HCT116 (cell line): Measurements from ENCODE around the gene FERMT3. TPM values are rescaled to one million over a fixed set of nuclear protein-coding genes. Genes with fewer than 3 reads are reported as not detected.
A peak's percentile ranks its signal among the peaks of the same experiment; 100 is the strongest.

Source experiments
- ATAC-seq: fragments of 200-7000 bp; cut with Tn5 transposase; 2 replicates; pipeline ENCODE4 v1.9.1; 2020; ENCODE audit warnings: mild to moderate bottlenecking, moderate library complexity
- BruUV-seq: library from RNA; stranded (reverse); fragments of 400-500 nt; replicated peaks from 2 replicates; lab custom pipeline; 2021; lab: Mats Ljungman, UMichigan
- CTCF ChIA-PET: fragments of 300-600 bp; sonication (Branson Sonifier 250); formaldehyde crosslinking; loops from one replicate; lab custom pipeline; 2021; ENCODE audit warnings: antibody characterized with exemption; lab: Charles Lee
- POLR2A ChIA-PET: fragments of 300-600, 350-600 bp; sonication (Branson Sonifier 250); formaldehyde crosslinking; loops from one replicate; lab custom pipeline; 2021; ENCODE audit warnings: antibody characterized with exemption; lab: Charles Lee
- RAD21 ChIA-PET, 2 experiments: fragments of 300-600 bp; sonication (Branson Sonifier 250); formaldehyde crosslinking; loops; one replicate each; lab custom pipeline; 2023; ENCODE audit warnings: low total read pairs in 2 of 2; ENCODE audit not compliant: uncharacterized antibody in 2 of 2, unreplicated experiment in 2 of 2, low non-redundant PET in 1 of 2; lab: Charles Lee
- DNase-seq: peaks from one replicate; pipeline ENCODE4 v3.0.0-alpha.2; 2010; ENCODE audit warnings: low read depth, low spot score
- H2AFZ ChIP-seq: fragments of 200-600 bp; shearing (Covaris generic), sonication (generic); 2 replicates; pipeline ENCODE4 v1.6.1; 2017; ENCODE audit warnings: low read depth, mixed run types, mixed read lengths, antibody characterized with exemption, low read length; ENCODE audit not compliant: poor library complexity, severe bottlenecking
- H3K27ac ChIP-seq: 2 replicates; pipeline ENCODE4 v1.5.1; 2012; ENCODE audit warnings: low read depth, low read length
- H3K27me3 ChIP-seq: fragments of 200-600 bp; sonication (generic); 2 replicates; pipeline ENCODE4 v1.6.1; 2016; ENCODE audit warnings: mixed run types, low read length, mixed read lengths; ENCODE audit not compliant: insufficient read depth
- H3K36me3 ChIP-seq, 2 experiments: fragments of 200-500 bp in 1 of 2; fragments of 200-600 bp in 1 of 2; sonication (Bioruptor generic) in 1 of 2; sonication (generic) in 1 of 2; 2 replicates each; pipeline versions ENCODE4 v1.5.1 to v1.6.1; 2014 to 2016; ENCODE audit warnings: low read length in 2 of 2, inconsistent platforms in 1 of 2, mixed read lengths in 1 of 2, mixed run types in 1 of 2; ENCODE audit not compliant: insufficient read depth in 2 of 2, control insufficient read depth in 1 of 2
- H3K4me1 ChIP-seq, 2 experiments: fragments of 200-600 bp in 1 of 2; sonication (generic) in 1 of 2; 2 replicates each; pipeline versions ENCODE4 v1.5.1 to v1.6.1; 2012 to 2017; ENCODE audit warnings: low read length in 2 of 2, inconsistent platforms in 1 of 2, mild to moderate bottlenecking in 1 of 2, mixed read lengths in 1 of 2, mixed run types in 1 of 2, moderate library complexity in 1 of 2; ENCODE audit not compliant: insufficient read depth in 2 of 2, control insufficient read depth in 1 of 2
- H3K4me2 ChIP-seq: fragments of 200-600 bp; sonication (generic); 2 replicates; pipeline ENCODE4 v1.6.1; 2017; ENCODE audit warnings: mixed run types, low read length, mixed read lengths
- H3K4me3 ChIP-seq, 2 experiments: fragments of 200-600 bp in 1 of 2; sonication (generic) in 1 of 2; replicated peaks in 1 of 2; 2 replicates each; pipeline ENCODE4 v1.5.1; 2011 to 2016; ENCODE audit warnings: low read length in 2 of 2, control low read depth in 1 of 2, low read depth in 1 of 2, mild to moderate bottlenecking in 1 of 2, mixed read lengths in 1 of 2, mixed run types in 1 of 2
- H3K79me2 ChIP-seq: fragments of 200-600 bp; sonication (generic); 2 replicates; pipeline ENCODE4 v1.6.1; 2017; ENCODE audit warnings: mild to moderate bottlenecking, mixed run types, low read length, moderate library complexity, mixed read lengths; ENCODE audit not compliant: insufficient read depth
- H3K9ac ChIP-seq: fragments of 200-600 bp; sonication (generic); 2 replicates; pipeline ENCODE4 v1.6.1; 2016; ENCODE audit warnings: low read length, mixed read lengths
- H3K9me2 ChIP-seq: fragments of 200-600 bp; sonication (generic), shearing (Covaris generic); 2 replicates; pipeline ENCODE4 v1.6.1; 2017; ENCODE audit warnings: mixed run types, mild to moderate bottlenecking, moderate library complexity; ENCODE audit not compliant: insufficient read depth
- H3K9me3 ChIP-seq, 2 experiments: fragments of 200-500 bp in 1 of 2; fragments of 200-600 bp in 1 of 2; sonication (Bioruptor generic) in 1 of 2; sonication (generic) in 1 of 2; 2 replicates each; pipeline ENCODE4 v1.6.1; 2014 to 2017; ENCODE audit warnings: low read length in 2 of 2, mixed read lengths in 2 of 2, inconsistent platforms in 1 of 2, low read depth in 1 of 2, mild to moderate bottlenecking in 1 of 2, mixed run types in 1 of 2, moderate library complexity in 1 of 2; ENCODE audit not compliant: control insufficient read depth in 1 of 2, insufficient read depth in 1 of 2
- H4K20me1 ChIP-seq: fragments of 200-600 bp; sonication (generic), shearing (Covaris generic); 2 replicates; pipeline ENCODE4 v1.6.1; 2017; ENCODE audit warnings: mixed run types, mild to moderate bottlenecking, moderate library complexity; ENCODE audit not compliant: insufficient read depth
- CEBPB ChIP-seq: IDR thresholded peaks from 2 replicates; pipeline ENCODE4 v1.6.1; 2012; ENCODE audit warnings: low read depth
- POLR2A ChIP-seq: IDR thresholded peaks from 2 replicates; pipeline ENCODE4 v1.7.0; 2011; ENCODE audit warnings: borderline replicate concordance; ENCODE audit not compliant: insufficient read depth, insufficient read length; ENCODE audit errors: extremely low read depth
- SP1 ChIP-seq: IDR thresholded peaks from 2 replicates; pipeline ENCODE4 v1.6.1; 2012; ENCODE audit warnings: low read depth
- SRF ChIP-seq: IDR thresholded peaks from 2 replicates; pipeline ENCODE4 v1.6.1; 2012; ENCODE audit warnings: low read depth
- intact Hi-C: fragments of 100-400 bp; cut with micrococcal nuclease; formaldehyde crosslinking; loops from 2 replicates; pipeline ENCODE4 v1.10.0; 2022
- total RNA-seq: library from RNA; stranded (reverse); gene quantifications from one replicate; pipeline ENCODE4 v1.2.1, GENCODE V29; 2021; ENCODE audit not compliant: unreplicated experiment
- TF ChIP-seq, protein P1 (sequence below), 3 experiments: fragments of 200-600 bp in 1 of 3; sonication (generic) in 1 of 3; IDR thresholded peaks in 2 of 3; conservative IDR thresholded peaks in 1 of 3; 2 replicates each; pipeline ENCODE4 v1.5.1; 2012 to 2017; ENCODE audit warnings: low read depth in 2 of 3, low read length in 2 of 3, antibody characterized with exemption in 1 of 3, borderline replicate concordance in 1 of 3, control low read depth in 1 of 3, mild to moderate bottlenecking in 1 of 3, mixed read lengths in 1 of 3, mixed run types in 1 of 3, moderate library complexity in 1 of 3; ENCODE audit not compliant: insufficient read depth in 1 of 3

The FERMT3 gene
- total RNA-seq, 1 experiment from 2014 or later = 4.3 TPM

GRCh38 chr11:64229090-64229743 lies 22.7 kb downstream of the FERMT3 start:
- Histone ChIP-seq H3K4me2 (peak overlapping the region; percentile 99), H3K27me3 (no peaks in the 10 kb centered on the region), H3K9ac (peak overlapping the region; percentile 88; the same call in 1 of the 2 replicates), H4K20me1 (no peaks in the 10 kb centered on the region), H3K27ac (peak overlapping the region; percentile 61), H2AFZ (no peak overlapping the region), H3K79me2 (peaks cover 19% of the 10 kb centered on the region; the same call in 1 of the 2 replicates), H3K4me3 (no peak overlapping the region), H3K4me1 (peaks cover 28 to 69% of the 10 kb centered on the region in 2 experiments), H3K36me3 (no peaks in the 10 kb centered on the region), H3K9me2 (no peaks in the 10 kb centered on the region), H3K9me3 (no peaks in the 10 kb centered on the region)
- no TSS peak for BruUV-seq
- TF ChIP-seq, protein P1, sequence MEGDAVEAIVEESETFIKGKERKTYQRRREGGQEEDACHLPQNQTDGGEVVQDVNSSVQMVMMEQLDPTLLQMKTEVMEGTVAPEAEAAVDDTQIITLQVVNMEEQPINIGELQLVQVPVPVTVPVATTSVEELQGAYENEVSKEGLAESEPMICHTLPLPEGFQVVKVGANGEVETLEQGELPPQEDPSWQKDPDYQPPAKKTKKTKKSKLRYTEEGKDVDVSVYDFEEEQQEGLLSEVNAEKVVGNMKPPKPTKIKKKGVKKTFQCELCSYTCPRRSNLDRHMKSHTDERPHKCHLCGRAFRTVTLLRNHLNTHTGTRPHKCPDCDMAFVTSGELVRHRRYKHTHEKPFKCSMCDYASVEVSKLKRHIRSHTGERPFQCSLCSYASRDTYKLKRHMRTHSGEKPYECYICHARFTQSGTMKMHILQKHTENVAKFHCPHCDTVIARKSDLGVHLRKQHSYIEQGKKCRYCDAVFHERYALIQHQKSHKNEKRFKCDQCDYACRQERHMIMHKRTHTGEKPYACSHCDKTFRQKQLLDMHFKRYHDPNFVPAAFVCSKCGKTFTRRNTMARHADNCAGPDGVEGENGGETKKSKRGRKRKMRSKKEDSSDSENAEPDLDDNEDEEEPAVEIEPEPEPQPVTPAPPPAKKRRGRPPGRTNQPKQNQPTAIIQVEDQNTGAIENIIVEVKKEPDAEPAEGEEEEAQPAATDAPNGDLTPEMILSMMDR (IDR thresholded peaks at IDR 0.05 in 2 of 3, conservative IDR thresholded peaks at IDR 0.05 in 1 of 3; ENCODE audit: borderline replicate concordance in 1 of 3, insufficient read depth in 1 of 3, low read depth in 2 of 3, low read length in 2 of 3) = no peak
- no peak for TF ChIP-seq SP1
- ChIA-PET CTCF (no interaction called here), POLR2A (no interaction called here), RAD21 (no interaction called here)
- no peak for ATAC-seq
- no peak for DNase-seq
- intact Hi-C loops = no loop called here

GRCh38 chr11:64229744-64230170 lies 23.2 kb downstream of the FERMT3 start:
- H3K9me3 ChIP-seq = no peaks in the 10 kb centered on the region
- peaks cover 16% of the 10 kb centered on the region; the same call in 1 of the 2 replicates for H3K79me2 ChIP-seq
- no peak overlapping the region for H2AFZ ChIP-seq
- H3K36me3 ChIP-seq = no peaks in the 10 kb centered on the region
- H3K4me2 ChIP-seq = peak overlapping the region; percentile 99
- intact Hi-C loops = no loop called here
- no peak for TF ChIP-seq POLR2A
- no peak for TF ChIP-seq SRF
- TF ChIP-seq CEBPB = no peak
- TF ChIP-seq, all 23 proteins: peak for 0
- H4K20me1 ChIP-seq = no peaks in the 10 kb centered on the region
- ATAC-seq (no peak), DNase-seq (no peak)
- ChIA-PET CTCF (no interaction called here), RAD21 (no interaction called here), POLR2A (no interaction called here)
- no TSS peak for BruUV-seq
- H3K4me3 ChIP-seq = peak overlapping the region; percentile 71 to 89
- peak overlapping the region; percentile 88 for H3K9ac ChIP-seq
- no peaks in the 10 kb centered on the region for H3K27me3 ChIP-seq
- H3K4me1 ChIP-seq = peaks cover 28 to 69% of the 10 kb centered on the region in 2 experiments
- H3K9me2 ChIP-seq = no peaks in the 10 kb centered on the region
- peak overlapping the region; percentile 61 for H3K27ac ChIP-seq
